Tibial nerve (tissue), 4 donors: Measurements from ENCODE around the gene MIF4GD. TPM values are rescaled to one million over a fixed set of nuclear protein-coding genes. Genes with fewer than 3 reads are reported as not detected.

Experiments used
- DNase-seq, 2 donors: peaks; one replicate each; pipeline ENCODE4 v3.0.0-alpha.2; 2019; ENCODE audit warnings: low spot score in 2 of 2
- H3K27ac ChIP-seq, 4 donors: fragments of 200-600 bp; sonication (generic) in 3 of 4; one replicate each; pipeline ENCODE4 v1.5.1; 2017 to 2019; ENCODE audit warnings: mild to moderate bottlenecking in 1 of 4
- H3K27me3 ChIP-seq, 2 donors: fragments of 200-600 bp; sonication (generic) in 1 of 2; one replicate each; pipeline versions ENCODE4 v1.5.1 to v1.6.0; 2017 to 2019
- H3K36me3 ChIP-seq, 3 donors: fragments of 200-600 bp; sonication (generic); one replicate each; pipeline ENCODE4 v1.5.1; 2018 to 2019
- H3K4me1 ChIP-seq, 4 donors: fragments of 200-600 bp; sonication (generic) in 3 of 4; one replicate each; pipeline ENCODE4 v1.5.1; 2017 to 2019
- H3K4me3 ChIP-seq, 4 donors: fragments of 200-600 bp; sonication (generic) in 3 of 4; one replicate each; pipeline ENCODE4 v1.5.1; 2017 to 2019; ENCODE audit warnings: mild to moderate bottlenecking in 1 of 4, moderate library complexity in 1 of 4
- H3K9me3 ChIP-seq, 4 donors: fragments of 200-600 bp; sonication (generic) in 3 of 4; one replicate each; pipeline ENCODE4 v1.5.1; 2017 to 2019
- CTCF ChIP-seq, 5 experiments: fragments of 200-600 bp in 3 of 5; fragments of 450-650 bp in 2 of 5; sonication (generic) in 3 of 5; IDR thresholded peaks; one replicate each; pipeline ENCODE4 v1.5.1; 2016 to 2019; ENCODE audit warnings: antibody characterized with exemption in 5 of 5, mild to moderate bottlenecking in 3 of 5, moderate library complexity in 2 of 5
- EP300 ChIP-seq, 2 donors: sonication (generic); formaldehyde crosslinking; IDR thresholded peaks; one replicate each; pipeline ENCODE4 v1.6.1; 2017; ENCODE audit warnings: antibody characterized with exemption in 2 of 2, mild to moderate bottlenecking in 1 of 2
- POLR2A ChIP-seq, 2 donors: fragments of 450-650 bp; IDR thresholded peaks; one replicate each; pipeline ENCODE4 v1.6.1; 2017; ENCODE audit warnings: antibody characterized with exemption in 2 of 2, mild to moderate bottlenecking in 2 of 2, moderate library complexity in 2 of 2
- WGBS, 2 donors: methylation state at CpG; one replicate each; pipeline ENCODE4 v1.1.5; 2018; 5-methylcytosine and 5-hydroxymethylcytosine counted together
- total RNA-seq, 4 donors: library from RNA; depleted of rRNA; stranded (reverse); fragments of >200 nt; gene quantifications; one replicate each; pipeline ENCODE4 v1.1.0, GENCODE V29; 2016

MIF4GD gene
- total RNA-seq, 4 donors from 2014 or later = 18.4 to 53.1 (median 41.0) TPM

GRCh38 chr17:75273977-75274708 is 3.1 kb upstream of the MIF4GD start:
- 45 to 61% methylated on average over 7 of the region's 7 CpGs for WGBS, 2 donors
- Histone ChIP-seq H3K36me3 (peaks cover 0 to 37% (median 0%) of the 10 kb centered on the region in 3 donors), H3K9me3 (no peaks in the 10 kb centered on the region), H3K4me1 (peaks cover 0 to 23% (median 12%) of the 10 kb centered on the region in 4 donors), H3K27me3 (no peaks in the 10 kb centered on the region), H3K4me3 (no peak overlapping the region), H3K27ac (no peak overlapping the region)
- TF ChIP-seq CTCF (IDR thresholded peaks at IDR 0.05) (no peak), POLR2A (IDR thresholded peaks at IDR 0.05) (no peak), EP300 (IDR thresholded peaks at IDR 0.05) (no peak)
- no peak for DNase-seq

GRCh38 chr17:75272848-75273184 is 1.8 kb upstream of the MIF4GD start:
- Histone ChIP-seq H3K9me3 (no peaks in the 10 kb centered on the region), H3K27me3 (no peaks in the 10 kb centered on the region), H3K36me3 (peaks cover 0 to 32% (median 0%) of the 10 kb centered on the region in 3 donors), H3K4me1 (peaks cover 0 to 35% (median 14%) of the 10 kb centered on the region in 4 donors), H3K4me3 (no peak overlapping the region), H3K27ac (peak overlapping the region in 1 of 4 donors; percentile 93)
- TF ChIP-seq CTCF (IDR thresholded peaks at IDR 0.05) (no peak), POLR2A (IDR thresholded peaks at IDR 0.05) (no peak), EP300 (IDR thresholded peaks at IDR 0.05) (no peak)
- no peak for DNase-seq
- WGBS, 2 donors = 68 to 78% methylated on average over 3 of the region's 3 CpGs

- WGBS, 2 donors = 53 to 55% methylated on average over 24 of the region's 24 CpGs
- Histone ChIP-seq H3K4me1 (peaks cover 0 to 41% (median 15%) of the 10 kb centered on the region in 4 donors), H3K27me3 (no peaks in the 10 kb centered on the region), H3K27ac (peak overlapping the region in 3 of 4 donors; percentile 91 to 97 (median 93)), H3K36me3 (peaks cover 0 to 32% (median 0%) of the 10 kb centered on the region in 3 donors), H3K9me3 (no peaks in the 10 kb centered on the region), H3K4me3 (peak overlapping the region; percentile 53 to 87 (median 76))
- TF ChIP-seq CTCF (IDR thresholded peaks at IDR 0.05) (no peak), EP300 (IDR thresholded peaks at IDR 0.05) (no peak), POLR2A (IDR thresholded peaks at IDR 0.05) (no peak)
- no peak for DNase-seq
Observed at GRCh38 chr17:75271955-75272847, 1.2 kb upstream of the MIF4GD start.

GRCh38 chr17:75271233-75271954 is 363 bp upstream of the MIF4GD start:
- Histone ChIP-seq H3K36me3 (peaks cover 0 to 37% (median 0%) of the 10 kb centered on the region in 3 donors), H3K4me3 (peak overlapping the region; percentile 53 to 87 (median 76)), H3K9me3 (no peaks in the 10 kb centered on the region), H3K27ac (peak overlapping the region; percentile 74 to 97 (median 92)), H3K4me1 (peaks cover 0 to 42% (median 15%) of the 10 kb centered on the region in 4 donors), H3K27me3 (no peaks in the 10 kb centered on the region)
- WGBS, 2 donors = 1% methylated on average over 34 to 72 of the region's 74 CpGs
- DNase-seq = peak; percentile 53 to 63
- TF ChIP-seq EP300 (IDR thresholded peaks at IDR 0.05) (peak in 1 of 2 donors; percentile 5), POLR2A (IDR thresholded peaks at IDR 0.05) (no peak), CTCF (IDR thresholded peaks at IDR 0.05) (peak; percentile 78 to 99 (median 97))
